Ishikawa (cell line): ENCODE data around the gene MRO.

Experiments used
- TCF12 ChIP-seq: IDR thresholded peaks from 2 replicates; pipeline ENCODE4 v1.6.1; 2012; ENCODE audit warnings: low read depth
- YY1 ChIP-seq: IDR thresholded peaks from 2 replicates; pipeline ENCODE4 v1.6.1; 2012; ENCODE audit warnings: low read depth

DNA sequence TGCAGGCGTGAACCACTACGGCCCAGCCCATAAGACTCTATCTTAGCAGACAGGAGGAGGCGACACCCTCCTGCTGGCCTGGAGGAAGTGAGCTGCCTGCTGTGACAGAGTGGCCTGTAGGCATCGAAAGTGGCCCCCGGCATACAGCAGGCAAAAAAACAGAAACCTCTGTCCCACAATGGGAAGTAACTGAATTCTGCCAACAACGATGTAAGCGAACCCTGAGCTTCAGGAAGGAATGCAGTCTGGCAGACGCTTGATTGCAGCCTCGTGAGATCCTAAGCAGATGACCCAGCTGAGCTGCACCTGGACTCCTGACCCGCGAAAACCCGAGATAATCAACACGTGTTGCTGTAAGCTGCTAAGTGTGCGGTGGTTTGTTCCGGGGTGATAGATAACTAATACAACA lies 13.6 kb downstream of the MRO start:
- TF ChIP-seq YY1 (no peak), TCF12 (no peak)
